HuH-7.5 (cell line): Measurements from ENCODE around the gene SSR3.

Experiments used
- DNase-seq: peaks from one replicate; pipeline ENCODE4 v3.0.0; 2011; ENCODE audit warnings: low spot score

Gene SSR3

GRCh38 chr3:156491192-156491591, 63.7 kb downstream of the SSR3 start:
- no peak for DNase-seq
